ENCODE measurements around the gene EPS8L3.

DNA sequence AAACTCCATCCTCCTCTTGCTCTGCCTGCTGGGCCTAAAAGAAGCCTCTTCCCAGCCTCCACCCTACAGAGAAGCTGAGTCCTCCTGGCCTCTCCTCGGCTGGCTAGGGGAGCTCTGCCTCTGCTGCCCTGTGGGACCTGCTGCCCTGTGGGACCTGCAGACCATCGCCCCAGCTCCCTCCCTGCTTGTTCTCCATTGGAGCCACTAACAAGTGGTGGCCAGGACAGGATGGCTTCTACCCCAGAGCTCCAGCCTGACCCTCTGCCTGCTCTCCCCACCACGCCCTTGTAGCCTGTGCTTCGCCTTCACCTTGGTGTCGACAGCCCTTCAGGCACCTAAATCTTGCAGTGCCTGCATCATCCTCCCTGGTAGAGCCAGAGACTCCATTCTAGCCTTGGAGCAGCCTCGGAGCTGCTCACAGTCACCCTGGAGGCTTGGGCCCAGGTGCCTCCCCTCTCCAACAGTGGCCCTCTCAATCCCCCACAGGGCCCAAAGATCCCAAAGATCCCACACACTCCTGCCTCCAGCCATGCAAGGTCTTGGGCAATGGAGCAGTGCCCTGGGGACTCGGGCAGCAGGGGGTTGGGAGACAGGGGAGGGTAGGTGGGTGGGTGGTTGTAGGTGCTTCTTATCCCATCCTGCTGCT is 3.0 kb downstream of the EPS8L3 start:
- TF ChIP-seq POLR2AphosphoS5 (IDR thresholded peaks at IDR 0.05) (no peak), EP300 (IDR thresholded peaks at IDR 0.05) (no peak), POLR2A (IDR thresholded peaks at IDR 0.05) (no peak)
- TF ChIP-seq, protein P1, sequence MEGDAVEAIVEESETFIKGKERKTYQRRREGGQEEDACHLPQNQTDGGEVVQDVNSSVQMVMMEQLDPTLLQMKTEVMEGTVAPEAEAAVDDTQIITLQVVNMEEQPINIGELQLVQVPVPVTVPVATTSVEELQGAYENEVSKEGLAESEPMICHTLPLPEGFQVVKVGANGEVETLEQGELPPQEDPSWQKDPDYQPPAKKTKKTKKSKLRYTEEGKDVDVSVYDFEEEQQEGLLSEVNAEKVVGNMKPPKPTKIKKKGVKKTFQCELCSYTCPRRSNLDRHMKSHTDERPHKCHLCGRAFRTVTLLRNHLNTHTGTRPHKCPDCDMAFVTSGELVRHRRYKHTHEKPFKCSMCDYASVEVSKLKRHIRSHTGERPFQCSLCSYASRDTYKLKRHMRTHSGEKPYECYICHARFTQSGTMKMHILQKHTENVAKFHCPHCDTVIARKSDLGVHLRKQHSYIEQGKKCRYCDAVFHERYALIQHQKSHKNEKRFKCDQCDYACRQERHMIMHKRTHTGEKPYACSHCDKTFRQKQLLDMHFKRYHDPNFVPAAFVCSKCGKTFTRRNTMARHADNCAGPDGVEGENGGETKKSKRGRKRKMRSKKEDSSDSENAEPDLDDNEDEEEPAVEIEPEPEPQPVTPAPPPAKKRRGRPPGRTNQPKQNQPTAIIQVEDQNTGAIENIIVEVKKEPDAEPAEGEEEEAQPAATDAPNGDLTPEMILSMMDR (IDR thresholded peaks at IDR 0.05), result no peak

Measured in suprapubic skin (tissue), 4 donors.